GM12865 (cell line): ENCODE data around the gene RTKN2.

Experiments used
- DNase-seq: peaks from one replicate; pipeline ENCODE4 v3.0.0; 2010; ENCODE audit warnings: low read depth
- H3K4me3 ChIP-seq: 2 replicates; pipeline ENCODE4 v1.5.1; 2011; ENCODE audit warnings: mild to moderate bottlenecking, low read depth, low read length, control low read depth
- TF ChIP-seq, protein P1 (sequence below): IDR thresholded peaks from 2 replicates; pipeline ENCODE4 v1.5.1; 2011; ENCODE audit warnings: low read length, control low read depth, low read depth, inconsistent platforms; ENCODE audit not compliant: insufficient read depth; ENCODE audit errors: missing control alignments

The RTKN2 gene

GRCh38 chr10:62199584-62199983, 69.1 kb downstream of the RTKN2 start:
- no peak overlapping the region for H3K4me3 ChIP-seq
- DNase-seq, result peak; percentile 67
- TF ChIP-seq, protein P1, sequence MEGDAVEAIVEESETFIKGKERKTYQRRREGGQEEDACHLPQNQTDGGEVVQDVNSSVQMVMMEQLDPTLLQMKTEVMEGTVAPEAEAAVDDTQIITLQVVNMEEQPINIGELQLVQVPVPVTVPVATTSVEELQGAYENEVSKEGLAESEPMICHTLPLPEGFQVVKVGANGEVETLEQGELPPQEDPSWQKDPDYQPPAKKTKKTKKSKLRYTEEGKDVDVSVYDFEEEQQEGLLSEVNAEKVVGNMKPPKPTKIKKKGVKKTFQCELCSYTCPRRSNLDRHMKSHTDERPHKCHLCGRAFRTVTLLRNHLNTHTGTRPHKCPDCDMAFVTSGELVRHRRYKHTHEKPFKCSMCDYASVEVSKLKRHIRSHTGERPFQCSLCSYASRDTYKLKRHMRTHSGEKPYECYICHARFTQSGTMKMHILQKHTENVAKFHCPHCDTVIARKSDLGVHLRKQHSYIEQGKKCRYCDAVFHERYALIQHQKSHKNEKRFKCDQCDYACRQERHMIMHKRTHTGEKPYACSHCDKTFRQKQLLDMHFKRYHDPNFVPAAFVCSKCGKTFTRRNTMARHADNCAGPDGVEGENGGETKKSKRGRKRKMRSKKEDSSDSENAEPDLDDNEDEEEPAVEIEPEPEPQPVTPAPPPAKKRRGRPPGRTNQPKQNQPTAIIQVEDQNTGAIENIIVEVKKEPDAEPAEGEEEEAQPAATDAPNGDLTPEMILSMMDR, result no peak

DNA sequence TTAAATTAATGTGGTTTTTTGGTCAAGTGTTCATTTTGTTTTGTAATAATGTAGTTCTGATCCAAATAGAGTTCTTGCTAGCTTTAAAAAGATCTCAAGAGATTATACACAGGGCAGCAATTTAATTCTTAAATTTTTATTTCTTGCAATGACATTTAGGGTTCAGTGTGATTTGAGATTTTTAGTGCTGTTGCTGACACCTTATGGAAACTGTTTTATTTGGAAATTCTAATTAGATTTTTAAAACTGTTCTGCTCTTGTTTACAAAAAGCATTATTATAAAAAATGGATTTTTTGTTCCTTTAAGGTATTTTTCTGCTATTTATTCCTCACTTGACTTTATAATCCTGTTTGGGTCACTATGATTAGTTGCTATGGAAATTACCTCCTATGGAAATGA, 72.1 kb downstream of the RTKN2 start:
- TF ChIP-seq, protein P1, result no peak
- no peak for DNase-seq
- H3K4me3 ChIP-seq, result no peak overlapping the region

GRCh38 chr10:62195675-62195926, 73.0 kb downstream of the RTKN2 start:
- no peak overlapping the region for H3K4me3 ChIP-seq
- TF ChIP-seq, protein P1, result no peak
- DNase-seq, result no peak

DNA sequence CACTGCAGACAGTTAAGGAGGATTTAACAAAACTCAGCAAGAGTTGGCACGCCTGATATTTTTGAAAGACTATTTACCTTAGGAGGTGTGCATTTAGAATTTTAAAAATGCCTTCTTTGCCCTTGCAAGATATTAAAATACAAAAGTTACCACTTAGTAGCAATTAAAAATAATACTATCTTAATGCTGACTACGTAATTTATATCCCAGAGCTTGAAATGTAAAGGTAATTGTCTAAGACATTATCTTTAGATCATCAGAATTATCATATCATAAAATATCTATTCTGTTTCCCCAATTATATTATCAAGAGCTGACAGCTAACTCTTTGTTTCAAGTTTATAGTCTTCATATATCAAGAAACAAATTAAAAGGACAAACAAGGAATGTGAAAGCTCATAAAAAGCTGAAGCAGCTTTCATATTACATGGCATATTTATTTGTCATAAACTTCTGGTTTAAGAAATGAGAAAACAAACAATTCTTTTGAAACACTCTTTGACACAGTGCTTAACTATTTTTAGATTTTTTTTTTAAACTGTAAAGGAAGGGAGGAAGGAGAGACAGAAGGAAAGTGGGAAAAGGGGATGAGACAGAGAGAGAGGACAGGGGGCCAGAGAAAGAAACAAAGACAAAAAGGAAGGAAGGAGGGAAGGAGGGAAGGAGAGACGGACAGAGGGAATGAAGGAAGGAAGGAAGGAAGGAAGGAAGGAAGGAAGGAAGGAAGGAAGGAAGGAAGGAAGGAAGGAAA, 73.5 kb downstream of the RTKN2 start:
- TF ChIP-seq, protein P1, result no peak
- DNase-seq, result no peak
- no peak overlapping the region for H3K4me3 ChIP-seq

- no peak overlapping the region for H3K4me3 ChIP-seq
- TF ChIP-seq, protein P1, result no peak
- DNase-seq, result no peak
Observed at GRCh38 chr10:62193479-62193878, 75.2 kb downstream of the RTKN2 start.

GRCh38 chr10:62189131-62189530, 79.5 kb downstream of the RTKN2 start:
- TF ChIP-seq, protein P1, result no peak
- no peak for DNase-seq
- no peak overlapping the region for H3K4me3 ChIP-seq

- TF ChIP-seq, protein P1, result no peak
- no peak overlapping the region for H3K4me3 ChIP-seq
- DNase-seq, result no peak
Observed at GRCh38 chr10:62188021-62188616, 80.5 kb downstream of the RTKN2 start.
